Measurements from ENCODE around the gene NAA80.

Gene NAA80

GRCh38 chr3:50294089-50294488, 5.1 kb downstream of the NAA80 start:
- POLR2A ChIA-PET (ENCODE audit: low non-redundant PET): interaction anchor here (0.6 kb wide), 1 partner anchor 32 kb away, joined by 3 read pairs; no protein-coding TSS in a partner anchor
- peak overlapping the region; percentile 93 for H3K27ac ChIP-seq
- DNase-seq (ENCODE audit: low spot score): no peak
- no peak for TF ChIP-seq CTCF (conservative IDR thresholded peaks at IDR 0.05; ENCODE audit: low read depth)
- CTCF ChIA-PET: no interaction called here

- ChIA-PET CTCF (no interaction called here), POLR2A (ENCODE audit: low non-redundant PET) (no interaction called here)
- DNase-seq (ENCODE audit: low spot score): no peak
- peak overlapping the region; percentile 93 for H3K27ac ChIP-seq
- no peak for TF ChIP-seq CTCF (conservative IDR thresholded peaks at IDR 0.05; ENCODE audit: low read depth)
These were observed 6.0 kb downstream of the NAA80 start for GRCh38 chr3:50293079-50293801.

- peak within 1 kb of the TSS; percentile 93 for H3K27ac ChIP-seq
- CTCF ChIA-PET: interaction anchor here (1.1 kb wide), 1 partner anchor 32 kb away, joined by 4 read pairs; no protein-coding TSS in a partner anchor
- POLR2A ChIA-PET (ENCODE audit: low non-redundant PET): no interaction called here
- peak; percentile 74 for DNase-seq (ENCODE audit: low spot score)
- TF ChIP-seq CTCF (conservative IDR thresholded peaks at IDR 0.05; ENCODE audit: low read depth): no peak
These were observed 6.8 kb downstream of the NAA80 start, which contains the start of gene IFRD2 for GRCh38 chr3:50292159-50293078. IFRD2 (minus strand) TSS chr3:50292429; CDS start chr3:50292274, 155 bp downstream.

- peak overlapping the region; percentile 93 for H3K27ac ChIP-seq
- DNase-seq (ENCODE audit: low spot score): no peak
- ChIA-PET CTCF (no interaction called here), POLR2A (ENCODE audit: low non-redundant PET) (no interaction called here)
- TF ChIP-seq CTCF (conservative IDR thresholded peaks at IDR 0.05; ENCODE audit: low read depth): no peak
These were observed 9.0 kb downstream of the NAA80 start for GRCh38 chr3:50290161-50290641.

GRCh38 chr3:50289130-50289529, 10.1 kb downstream of the NAA80 start:
- no peak for TF ChIP-seq CTCF (conservative IDR thresholded peaks at IDR 0.05; ENCODE audit: low read depth)
- H3K27ac ChIP-seq: peak overlapping the region; percentile 93
- POLR2A ChIA-PET (ENCODE audit: low non-redundant PET): no interaction called here
- DNase-seq (ENCODE audit: low spot score): no peak
- CTCF ChIA-PET: no interaction called here

- TF ChIP-seq CTCF (conservative IDR thresholded peaks at IDR 0.05; ENCODE audit: low read depth): no peak
- no peak for DNase-seq (ENCODE audit: low spot score)
- ChIA-PET CTCF (interaction anchor here (0.6 kb wide), 1 partner anchor 52 kb away, joined by 3 read pairs; the partner anchor contains the start of gene RASSF1), POLR2A (ENCODE audit: low non-redundant PET) (no interaction called here)
- peak overlapping the region; percentile 93; the same call in 1 of the 2 replicates for H3K27ac ChIP-seq
These were observed 10.7 kb downstream of the NAA80 start for GRCh38 chr3:50288387-50289007.

All from RWPE1 (cell line).